OCI-LY1 (cell line): Measurements from ENCODE around the gene PTPRR.

Experiments used
- H2AFZ ChIP-seq: fragments of 200-600 bp; sonication (generic), shearing (Covaris generic); 2 replicates; pipeline ENCODE4 v1.6.0; 2014; ENCODE audit warnings: antibody characterized with exemption, mild to moderate bottlenecking, low read length
- H3F3A ChIP-seq: fragments of 200-600 bp; sonication (generic), shearing (Covaris generic); 2 replicates; pipeline ENCODE4 v1.6.0; 2014; ENCODE audit warnings: mild to moderate bottlenecking, antibody characterized with exemption, low read length, moderate library complexity; ENCODE audit not compliant: insufficient read depth
- H3K27ac ChIP-seq: fragments of 200-600 bp; sonication (generic); 2 replicates; pipeline ENCODE4 v1.5.1; 2014; ENCODE audit warnings: low read length, mixed run types, mild to moderate bottlenecking, low read depth; ENCODE audit not compliant: poor library complexity, severe bottlenecking
- H3K27me3 ChIP-seq: fragments of 200-600 bp; sonication (generic); 2 replicates; pipeline ENCODE4 v1.6.0; 2014; ENCODE audit warnings: antibody characterized with exemption, mild to moderate bottlenecking, low read length, moderate library complexity; ENCODE audit not compliant: insufficient read depth
- H3K36me3 ChIP-seq: fragments of 200-600 bp; sonication (generic); 2 replicates; pipeline ENCODE4 v1.6.1; 2014; ENCODE audit warnings: mild to moderate bottlenecking, antibody characterized with exemption, low read length, moderate library complexity, mixed read lengths; ENCODE audit not compliant: insufficient read depth
- H3K4me1 ChIP-seq: fragments of 200-600 bp; sonication (generic); 2 replicates; pipeline ENCODE4 v1.5.1; 2014; ENCODE audit warnings: mild to moderate bottlenecking, low read length, moderate library complexity; ENCODE audit not compliant: insufficient read depth, severe bottlenecking
- H3K4me2 ChIP-seq: fragments of 200-600 bp; sonication (generic), shearing (Covaris generic); 2 replicates; pipeline ENCODE4 v1.6.1; 2014; ENCODE audit warnings: low read length
- H3K4me3 ChIP-seq: fragments of 200-600 bp; sonication (generic); 2 replicates; pipeline ENCODE4 v1.5.1; 2014; ENCODE audit warnings: low read length, low read depth, mild to moderate bottlenecking, mixed read lengths; ENCODE audit not compliant: poor library complexity, severe bottlenecking
- H3K79me2 ChIP-seq: fragments of 200-600 bp; shearing (Covaris generic); 2 replicates; pipeline ENCODE4 v1.6.1; 2016; ENCODE audit warnings: mixed run types, low read length, mixed read lengths; ENCODE audit not compliant: insufficient read depth
- H3K9ac ChIP-seq: fragments of 200-600 bp; sonication (generic), shearing (Covaris generic); 2 replicates; pipeline ENCODE4 v1.6.1; 2014; ENCODE audit warnings: mild to moderate bottlenecking, low read length, mixed read lengths
- H3K9me2 ChIP-seq: fragments of 200-600 bp; sonication (generic), shearing (Covaris generic); 2 replicates; pipeline ENCODE4 v1.6.1; 2014; ENCODE audit warnings: low read depth, mild to moderate bottlenecking, low read length, mixed read lengths
- H3K9me3 ChIP-seq: fragments of 200-600 bp; shearing (Covaris generic); 2 replicates; pipeline ENCODE4 v1.6.1; 2014; ENCODE audit warnings: low read length, mixed read lengths
- H4K20me1 ChIP-seq: fragments of 200-600 bp; sonication (generic), shearing (Covaris generic); 2 replicates; pipeline ENCODE4 v1.6.0; 2016; ENCODE audit warnings: mild to moderate bottlenecking, low read length; ENCODE audit not compliant: insufficient read depth
- EZH2 ChIP-seq: fragments of 200-600 bp; sonication (generic), shearing (Covaris generic); IDR thresholded peaks from 2 replicates; pipeline ENCODE4 v1.8.0; 2017; ENCODE audit warnings: borderline replicate concordance, mixed run types, mild to moderate bottlenecking, antibody characterized with exemption, low read length, moderate library complexity, mixed read lengths
- TF ChIP-seq, protein P1 (sequence below): fragments of 200-600 bp; sonication (generic), shearing (Covaris generic); IDR thresholded peaks from 2 replicates; pipeline ENCODE4 v1.5.1; 2017; ENCODE audit warnings: mild to moderate bottlenecking, antibody characterized with exemption, low read length, moderate library complexity, mixed read lengths

The PTPRR gene

DNA sequence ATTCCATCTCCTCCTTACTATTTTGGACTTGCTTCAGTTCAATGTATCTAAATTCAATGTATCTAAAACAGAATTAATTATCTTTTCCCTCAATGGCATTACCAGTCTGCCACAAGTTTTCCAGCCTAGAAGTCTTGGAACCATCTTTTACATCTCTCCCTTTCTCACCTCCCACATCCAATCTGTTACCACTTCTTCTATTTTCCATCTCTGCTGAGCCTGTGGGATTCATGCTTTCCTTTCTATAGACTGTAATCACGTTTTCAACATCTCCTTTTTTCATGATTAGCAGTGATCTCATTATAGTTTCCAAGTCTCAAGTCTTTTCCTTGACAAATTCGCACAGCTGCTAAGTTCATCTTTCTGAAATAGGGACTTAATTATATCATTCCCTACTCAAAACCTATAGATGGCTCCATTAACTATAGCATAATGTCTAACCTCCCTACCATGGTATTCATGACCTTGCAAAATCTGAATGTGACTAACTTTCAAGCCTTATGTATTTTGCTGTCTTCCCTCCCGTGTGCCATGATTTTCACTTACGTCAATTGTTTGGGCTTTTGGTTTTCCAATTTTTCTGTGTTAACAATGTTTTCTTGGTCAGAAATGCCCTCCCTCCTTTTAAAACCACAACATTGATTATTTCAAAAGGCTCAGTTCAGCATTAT is 262.8 kb downstream of the PTPRR start:
- no peak overlapping the region for H2AFZ ChIP-seq
- H3F3A ChIP-seq: no peaks in the 10 kb centered on the region
- no peak overlapping the region for H3K9ac ChIP-seq
- no peaks in the 10 kb centered on the region for H3K27me3 ChIP-seq
- no peaks in the 10 kb centered on the region for H3K79me2 ChIP-seq
- H3K4me2 ChIP-seq: no peak overlapping the region
- H3K4me1 ChIP-seq: no peaks in the 10 kb centered on the region
- H3K9me2 ChIP-seq: no peaks in the 10 kb centered on the region
- no peaks in the 10 kb centered on the region for H4K20me1 ChIP-seq
- TF ChIP-seq EZH2: no peak
- TF ChIP-seq, protein P1, sequence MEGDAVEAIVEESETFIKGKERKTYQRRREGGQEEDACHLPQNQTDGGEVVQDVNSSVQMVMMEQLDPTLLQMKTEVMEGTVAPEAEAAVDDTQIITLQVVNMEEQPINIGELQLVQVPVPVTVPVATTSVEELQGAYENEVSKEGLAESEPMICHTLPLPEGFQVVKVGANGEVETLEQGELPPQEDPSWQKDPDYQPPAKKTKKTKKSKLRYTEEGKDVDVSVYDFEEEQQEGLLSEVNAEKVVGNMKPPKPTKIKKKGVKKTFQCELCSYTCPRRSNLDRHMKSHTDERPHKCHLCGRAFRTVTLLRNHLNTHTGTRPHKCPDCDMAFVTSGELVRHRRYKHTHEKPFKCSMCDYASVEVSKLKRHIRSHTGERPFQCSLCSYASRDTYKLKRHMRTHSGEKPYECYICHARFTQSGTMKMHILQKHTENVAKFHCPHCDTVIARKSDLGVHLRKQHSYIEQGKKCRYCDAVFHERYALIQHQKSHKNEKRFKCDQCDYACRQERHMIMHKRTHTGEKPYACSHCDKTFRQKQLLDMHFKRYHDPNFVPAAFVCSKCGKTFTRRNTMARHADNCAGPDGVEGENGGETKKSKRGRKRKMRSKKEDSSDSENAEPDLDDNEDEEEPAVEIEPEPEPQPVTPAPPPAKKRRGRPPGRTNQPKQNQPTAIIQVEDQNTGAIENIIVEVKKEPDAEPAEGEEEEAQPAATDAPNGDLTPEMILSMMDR: no peak
- H3K36me3 ChIP-seq: no peaks in the 10 kb centered on the region
- H3K4me3 ChIP-seq: no peak overlapping the region
- H3K9me3 ChIP-seq: no peaks in the 10 kb centered on the region
- no peak overlapping the region for H3K27ac ChIP-seq

DNA sequence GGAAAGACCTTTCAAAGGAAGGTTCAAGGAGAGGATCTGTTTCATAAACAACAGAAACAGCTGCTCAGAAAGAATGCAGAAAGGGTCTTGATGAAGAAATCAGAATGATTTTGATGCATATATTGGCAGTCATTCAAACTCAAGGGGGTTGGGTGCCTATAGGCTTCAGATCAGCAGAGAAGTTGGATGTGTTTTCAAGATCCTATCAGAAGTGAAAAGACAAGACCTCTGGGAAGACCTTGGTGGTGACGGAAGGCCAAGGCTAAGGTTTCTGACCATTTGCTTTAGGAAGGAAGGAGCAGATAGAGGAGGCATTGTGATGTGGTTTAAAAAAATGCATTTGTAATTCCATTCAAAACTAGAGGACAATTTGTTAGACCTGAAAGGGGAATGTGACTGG is 268.1 kb downstream of the PTPRR start:
- H3K9me3 ChIP-seq: no peaks in the 10 kb centered on the region
- no peaks in the 10 kb centered on the region for H3K9me2 ChIP-seq

DNA sequence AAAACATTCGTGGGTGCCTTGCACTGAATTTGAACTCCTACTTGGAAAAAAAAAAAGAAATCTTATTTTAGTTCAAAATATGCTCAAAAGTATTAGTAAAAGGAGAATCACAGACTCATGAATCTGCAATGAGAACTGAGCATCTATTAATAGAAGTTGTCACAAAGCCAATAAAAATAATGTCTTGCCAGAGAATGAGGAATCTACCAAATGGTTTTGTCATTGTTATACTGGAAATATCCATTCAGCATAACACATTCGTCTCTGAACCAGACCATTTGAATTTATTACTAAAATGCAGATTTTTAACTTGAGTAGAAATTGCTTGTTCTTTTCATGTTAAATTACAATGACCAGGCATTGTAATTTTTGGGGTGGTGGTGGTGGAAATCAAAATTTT is 271.7 kb downstream of the PTPRR start:
- TF ChIP-seq EZH2: no peak
- TF ChIP-seq, protein P1: no peak
- Histone ChIP-seq H2AFZ (no peak overlapping the region), H3K27me3 (no peaks in the 10 kb centered on the region), H3K4me3 (no peak overlapping the region), H3K9ac (no peak overlapping the region), H3K79me2 (no peaks in the 10 kb centered on the region), H4K20me1 (no peaks in the 10 kb centered on the region), H3K9me2 (no peaks in the 10 kb centered on the region), H3K9me3 (no peaks in the 10 kb centered on the region), H3K4me2 (no peak overlapping the region), H3K27ac (no peak overlapping the region), H3K4me1 (no peaks in the 10 kb centered on the region), H3F3A (no peaks in the 10 kb centered on the region), H3K36me3 (no peaks in the 10 kb centered on the region)

More for the DNA sequence above, 268.1 kb downstream of the PTPRR start:
- H3K9ac ChIP-seq: no peak overlapping the region
- H3K79me2 ChIP-seq: no peaks in the 10 kb centered on the region
- H2AFZ ChIP-seq: no peak overlapping the region
- TF ChIP-seq, protein P1: no peak
- TF ChIP-seq EZH2: no peak
- H3K4me2 ChIP-seq: no peak overlapping the region
- no peak overlapping the region for H3K4me3 ChIP-seq
- H4K20me1 ChIP-seq: no peaks in the 10 kb centered on the region
- H3K27me3 ChIP-seq: no peaks in the 10 kb centered on the region
- no peak overlapping the region for H3K27ac ChIP-seq
- no peaks in the 10 kb centered on the region for H3K4me1 ChIP-seq
- H3F3A ChIP-seq: no peaks in the 10 kb centered on the region
- H3K36me3 ChIP-seq: no peaks in the 10 kb centered on the region
